GM11168 (cell line): ENCODE data around the gene GIMAP2.
"Not testable (repeated sequence)": the region's sequence is repeated elsewhere in the genome, so short reads cannot be mapped to it uniquely, and the experiment has no call there.

Experiments
- in situ Hi-C: fragments of 300-500 bp; cut with MboI; formaldehyde crosslinking; loops from one replicate; pipeline ENCODE4 v1.12.0; 2022; ENCODE audit warnings: low sequenced_read_pairs; ENCODE audit not compliant: unreplicated experiment

The GIMAP2 gene

DNA sequence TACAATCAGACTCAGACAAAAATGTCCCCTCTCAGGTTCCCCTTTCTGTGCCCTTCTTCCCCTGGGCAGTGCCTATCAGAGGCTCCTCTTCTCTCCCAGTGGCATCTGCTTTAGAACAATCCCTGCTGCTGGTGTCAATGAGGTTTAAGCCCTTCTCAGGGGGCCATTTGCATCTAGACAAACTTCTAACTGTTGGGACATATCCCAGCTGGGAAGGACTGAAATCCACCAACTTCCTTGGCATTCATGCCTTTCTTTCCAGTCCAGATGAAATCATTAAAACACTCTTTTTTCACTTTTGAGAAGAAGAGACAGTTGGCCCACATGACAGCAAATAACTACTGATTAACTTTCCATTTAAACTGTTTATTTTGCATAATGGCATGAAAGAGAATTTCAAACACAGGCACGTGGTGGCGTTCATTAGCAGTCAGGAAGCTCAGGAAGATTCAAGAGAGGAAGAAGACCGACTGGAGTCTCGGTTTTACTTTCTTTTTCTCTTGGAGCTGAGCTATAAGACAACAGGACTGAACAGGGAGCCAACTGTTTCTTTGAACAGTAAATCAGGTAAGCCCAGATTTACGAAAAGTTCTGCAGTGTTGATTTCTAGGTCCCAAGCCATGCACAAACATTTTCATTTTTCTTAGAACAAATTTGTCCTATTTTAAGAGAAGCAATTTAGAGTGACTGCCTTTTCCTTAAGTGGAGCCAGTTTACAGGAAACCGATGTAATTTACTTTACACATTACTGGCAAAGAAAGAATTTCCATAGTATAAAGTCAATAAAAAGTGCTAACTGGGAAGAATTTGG lies at the start of gene GIMAP2:
Gene GIMAP2, plus strand, starts transcription at position 488 of the 811 bp plus-strand sequence. CDS start 1,354 bp downstream, outside the sequence.
- in situ Hi-C loops = no loop called here

DNA sequence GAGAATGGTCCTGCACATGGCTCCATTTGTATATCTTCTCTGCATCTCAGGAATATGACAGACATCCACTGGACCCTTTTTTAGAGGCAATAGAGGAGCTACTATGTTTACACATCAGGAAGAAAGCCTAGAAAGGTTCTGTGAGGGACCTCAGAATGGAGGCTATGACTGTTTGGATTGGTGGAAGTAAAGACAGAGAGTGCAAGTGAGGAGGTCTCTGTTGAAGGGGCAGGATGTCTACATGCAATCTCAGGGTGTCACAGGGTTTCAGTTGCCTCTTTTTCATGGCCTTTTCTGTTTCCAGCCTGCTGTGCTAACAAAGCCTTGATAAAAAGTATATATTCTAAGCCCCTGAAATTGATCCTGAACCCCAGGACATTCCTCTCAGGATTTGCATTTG lies 43.7 kb upstream of the GIMAP2 start:
- in situ Hi-C loops = no loop called here

DNA sequence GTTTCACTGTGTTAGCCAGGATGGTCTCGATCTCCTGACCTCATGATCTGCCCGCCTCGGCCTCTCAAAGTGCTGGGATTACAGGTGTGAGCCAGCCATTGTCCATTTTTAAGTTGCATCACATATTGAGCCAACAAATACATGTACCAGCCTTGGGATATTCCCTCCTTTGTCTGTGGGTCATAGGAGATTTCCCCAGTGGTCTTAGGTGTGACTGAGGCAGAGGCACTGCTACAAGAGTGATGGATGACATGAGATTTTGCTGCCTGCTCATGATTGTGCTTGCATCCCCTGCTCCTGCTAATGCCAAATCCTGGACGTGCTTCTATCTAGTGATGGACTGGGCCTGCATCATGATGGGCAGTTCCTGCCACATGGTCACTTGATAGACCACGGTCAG lies 42.6 kb upstream of the GIMAP2 start:
- in situ Hi-C loops = no loop called here

- in situ Hi-C loops = no loop called here
These were observed 40.1 kb upstream of the GIMAP2 start for GRCh38 chr7:150645259-150646020.

GRCh38 chr7:150648353-150649079 lies 37.0 kb upstream of the GIMAP2 start:
- in situ Hi-C loops = no loop called here

DNA sequence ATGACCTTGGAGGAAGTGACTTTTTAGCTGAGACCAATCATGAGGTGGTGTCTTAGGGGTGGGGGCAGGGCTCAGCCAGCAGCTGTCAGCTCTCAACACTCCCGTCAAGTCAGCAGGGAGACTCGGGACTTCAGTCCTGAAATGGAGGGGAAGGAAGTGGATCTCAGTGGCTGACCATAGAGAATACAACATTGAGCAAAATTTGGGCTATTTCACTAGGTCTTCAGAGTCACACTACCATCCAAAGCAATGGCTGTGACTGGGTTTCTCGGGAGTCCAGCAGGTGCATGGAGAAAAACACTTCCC lies 36.5 kb upstream of the GIMAP2 start:
- in situ Hi-C loops = no loop called here

DNA sequence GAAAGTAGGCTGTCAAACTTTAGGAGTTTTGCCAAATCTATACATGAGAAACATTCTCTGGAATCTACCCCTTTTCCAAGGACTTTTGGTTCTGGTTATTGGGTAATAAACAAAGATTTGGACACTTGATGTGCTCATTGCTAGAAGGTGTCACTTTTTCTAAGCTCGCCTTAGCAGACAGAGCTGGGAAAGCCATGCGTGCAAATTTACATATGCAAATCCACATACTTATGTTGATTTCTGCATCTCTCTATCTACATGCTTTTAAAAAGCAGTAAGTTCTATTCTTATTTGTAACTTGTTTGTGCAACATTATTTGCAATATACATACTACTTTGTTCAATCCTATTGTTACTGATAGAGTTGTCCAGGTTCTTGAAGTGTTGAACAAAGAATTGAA lies 30.8 kb upstream of the GIMAP2 start:
- in situ Hi-C loops = no loop called here

- in situ Hi-C loops = no loop called here
These were observed 29.5 kb upstream of the GIMAP2 start for GRCh38 chr7:150656047-150656446.

DNA sequence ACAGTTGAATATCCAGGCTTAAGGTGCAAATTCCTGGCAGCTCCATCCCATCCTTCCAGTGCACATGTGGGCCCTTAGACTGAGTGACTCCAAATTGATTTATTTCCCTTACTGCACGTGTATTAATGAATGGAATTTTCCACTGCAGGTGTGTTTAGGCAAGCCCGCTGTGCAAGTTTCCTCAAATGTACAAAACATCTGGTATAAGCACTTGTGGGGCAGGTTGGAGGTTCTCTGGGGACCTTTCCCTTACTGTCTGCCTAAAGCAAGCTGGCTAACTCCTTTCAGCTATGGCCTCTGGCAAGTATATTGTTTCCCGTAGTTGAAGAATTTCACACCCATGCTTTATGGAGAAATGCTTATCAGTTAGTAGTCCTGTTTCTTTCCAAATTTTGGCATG lies 28.0 kb upstream of the GIMAP2 start:
- in situ Hi-C loops = no loop called here

DNA sequence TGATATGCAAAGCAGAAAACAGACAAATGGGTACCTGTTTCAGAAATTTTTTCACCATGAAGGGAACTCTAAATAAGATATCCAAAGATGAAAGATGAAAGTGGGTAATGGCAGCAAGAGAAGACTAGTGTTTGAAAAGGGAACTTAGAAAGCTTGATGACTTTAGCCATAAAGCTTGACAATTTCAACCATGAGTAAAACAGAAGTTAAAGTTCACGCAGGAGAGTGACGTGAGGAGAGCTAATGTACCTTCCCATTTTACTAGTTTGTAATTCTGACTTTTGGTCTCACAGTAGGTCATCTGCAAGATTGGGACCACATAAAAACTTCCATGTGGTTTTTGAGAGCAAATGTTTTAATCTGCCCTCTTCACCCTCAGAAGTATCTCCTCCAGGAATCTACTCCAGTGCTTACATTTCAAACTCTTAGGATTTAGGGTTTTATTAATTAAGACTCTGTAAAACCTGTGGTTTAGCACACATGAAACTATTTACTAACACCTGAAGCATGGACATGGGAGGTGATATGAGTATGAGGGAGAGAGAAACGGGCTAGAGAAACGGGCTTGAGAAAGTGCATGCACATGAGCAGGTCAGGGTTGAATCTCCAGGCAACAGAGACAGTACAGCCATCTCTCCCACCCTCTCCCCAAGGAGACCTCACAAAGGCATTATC lies 24.4 kb upstream of the GIMAP2 start:
- in situ Hi-C loops = loop anchor here (10.0 kb wide), 1 partner anchor 94 kb away; no protein-coding TSS in a partner anchor

DNA sequence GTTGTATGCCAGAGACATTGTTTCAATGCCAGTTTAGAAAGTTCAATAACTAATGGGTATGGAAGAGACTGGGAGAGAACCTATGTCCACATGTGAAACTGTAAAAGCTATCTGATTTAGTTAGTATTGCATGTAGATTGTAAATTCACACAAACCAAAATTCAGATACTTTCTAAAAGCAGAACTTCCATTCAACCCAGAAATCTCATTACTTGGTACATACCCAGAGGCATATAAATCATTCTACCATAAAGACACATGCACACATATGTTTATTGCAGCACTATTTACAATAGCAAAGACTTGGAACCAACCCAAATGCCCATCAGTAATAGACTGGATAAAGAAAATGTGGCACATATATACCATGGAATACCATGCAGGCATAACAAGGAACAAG lies 22.7 kb upstream of the GIMAP2 start:
- in situ Hi-C loops = loop anchor here (10.0 kb wide), 1 partner anchor 92 kb away; no protein-coding TSS in a partner anchor

GRCh38 chr7:150663802-150664494 lies 21.6 kb upstream of the GIMAP2 start:
- in situ Hi-C loops = loop anchor here (10.0 kb wide), 1 partner anchor 91 kb away; no protein-coding TSS in a partner anchor

DNA sequence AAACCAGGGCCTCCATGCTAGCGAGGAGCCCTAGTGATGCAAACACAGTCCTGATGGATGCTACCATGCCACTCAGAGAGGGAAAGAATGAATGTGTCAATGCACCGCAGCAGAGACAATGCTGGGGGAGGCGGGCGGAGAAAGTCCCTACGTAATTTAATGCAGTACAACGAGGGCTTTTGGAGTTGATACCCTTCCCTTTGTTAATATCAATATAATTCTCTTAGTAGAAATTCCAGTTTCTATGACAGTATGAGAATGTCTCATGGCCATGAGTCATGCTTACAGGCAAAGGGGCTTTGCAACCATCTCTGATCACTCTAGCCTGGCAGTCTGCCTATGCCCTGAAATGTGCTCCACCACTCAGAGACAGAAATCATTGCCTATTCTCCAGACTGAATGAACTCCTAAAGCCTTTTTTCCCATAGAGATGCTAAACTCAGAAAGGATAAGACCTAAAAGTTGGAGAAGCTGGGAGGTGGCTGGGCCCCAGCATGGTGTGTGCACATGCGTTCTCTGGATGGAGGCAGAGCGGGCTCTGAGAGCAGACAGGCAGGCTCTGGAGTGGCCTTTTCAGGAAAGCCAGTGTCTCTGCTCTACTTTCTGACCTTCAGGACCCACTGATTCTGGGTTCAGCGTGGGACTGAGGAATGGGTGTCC lies 20.3 kb upstream of the GIMAP2 start:
- in situ Hi-C loops = loop anchor here (10.0 kb wide), 1 partner anchor 90 kb away; no protein-coding TSS in a partner anchor

GRCh38 chr7:150665896-150666295 lies 19.6 kb upstream of the GIMAP2 start:
- in situ Hi-C loops = loop anchor here (10.0 kb wide), 1 partner anchor 89 kb away; no protein-coding TSS in a partner anchor

- in situ Hi-C loops = loop anchor here (10.0 kb wide), 1 partner anchor 88 kb away; no protein-coding TSS in a partner anchor
These were observed 19.1 kb upstream of the GIMAP2 start for GRCh38 chr7:150666412-150666811.

DNA sequence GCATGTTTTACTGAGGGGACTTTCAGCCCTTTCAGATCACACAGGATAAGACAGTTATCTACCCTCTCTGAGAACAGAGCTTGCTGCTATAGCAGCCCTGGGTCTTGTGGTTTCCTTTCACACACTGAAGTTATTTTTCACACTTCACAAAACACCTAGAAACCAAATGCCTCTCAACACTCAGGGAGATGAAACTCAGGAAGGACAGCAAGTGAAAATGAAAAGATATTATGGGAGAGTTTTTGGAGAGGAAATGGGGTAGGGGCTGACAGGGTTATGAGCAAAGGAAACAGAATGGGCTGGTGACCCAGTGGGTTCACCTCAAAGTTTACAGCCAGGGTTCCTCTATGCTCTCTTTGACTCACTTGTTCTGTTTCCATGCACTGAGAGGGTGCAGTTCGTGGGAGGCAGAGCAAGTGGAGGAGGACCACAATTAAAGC lies 17.0 kb upstream of the GIMAP2 start:
- in situ Hi-C loops = loop anchor here (10.0 kb wide), 1 partner anchor 86 kb away; no protein-coding TSS in a partner anchor

DNA sequence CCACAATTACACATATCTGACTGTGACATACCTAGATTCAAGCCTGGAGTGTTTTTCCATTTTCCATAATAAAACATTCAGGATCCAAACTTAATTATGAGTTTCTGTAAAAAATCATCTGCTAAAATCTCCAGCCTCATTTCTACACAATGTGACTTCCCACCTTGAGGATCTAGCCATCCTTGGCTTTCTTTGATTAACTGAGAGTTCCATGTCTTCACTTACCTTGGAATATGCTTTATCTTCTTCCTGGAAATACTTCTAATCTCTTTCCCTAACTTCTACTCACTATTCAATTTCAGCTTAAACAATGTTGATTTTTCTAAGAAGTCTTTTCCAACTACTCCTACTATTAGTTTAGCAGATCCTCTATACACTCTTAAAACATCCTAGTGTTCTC lies 16.5 kb upstream of the GIMAP2 start:
- in situ Hi-C loops = loop anchor here (10.0 kb wide), 1 partner anchor 86 kb away; no protein-coding TSS in a partner anchor

GRCh38 chr7:150671798-150672585 lies 13.5 kb upstream of the GIMAP2 start:
- in situ Hi-C loops = not testable (repeated sequence)
